HG03108 (cell line): ENCODE results near the gene PLXNA4.

Experiments used
- ATAC-seq: cut with Tn5 transposase; IDR thresholded peaks from one replicate; pipeline ENCODE4 v1.9.1; 2021; ENCODE audit warnings: moderate library complexity; ENCODE audit not compliant: unreplicated experiment

The PLXNA4 gene

DNA sequence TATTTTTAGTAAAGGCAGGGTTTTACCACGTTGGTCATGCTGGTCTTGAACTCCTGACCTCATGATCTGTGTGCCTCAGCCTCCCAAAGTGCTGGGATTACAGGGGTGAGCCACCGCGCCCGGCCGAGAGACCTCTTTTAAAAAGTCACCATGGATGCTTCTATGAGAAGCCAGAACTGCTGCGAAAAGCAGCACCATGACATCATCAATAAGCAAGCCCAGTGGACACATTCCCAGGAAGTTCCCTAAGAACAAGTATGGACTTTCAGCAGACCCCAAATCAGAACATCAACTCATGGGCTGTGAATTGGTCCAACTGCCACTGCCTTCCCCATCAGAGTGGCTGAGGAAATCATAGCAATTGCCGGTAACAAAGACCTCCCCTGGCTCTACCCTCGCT, 93.4 kb downstream of the PLXNA4 start:
- ATAC-seq = no peak

GRCh38 chr7:132480534-132480933, 95.7 kb downstream of the PLXNA4 start:
- no peak for ATAC-seq

DNA sequence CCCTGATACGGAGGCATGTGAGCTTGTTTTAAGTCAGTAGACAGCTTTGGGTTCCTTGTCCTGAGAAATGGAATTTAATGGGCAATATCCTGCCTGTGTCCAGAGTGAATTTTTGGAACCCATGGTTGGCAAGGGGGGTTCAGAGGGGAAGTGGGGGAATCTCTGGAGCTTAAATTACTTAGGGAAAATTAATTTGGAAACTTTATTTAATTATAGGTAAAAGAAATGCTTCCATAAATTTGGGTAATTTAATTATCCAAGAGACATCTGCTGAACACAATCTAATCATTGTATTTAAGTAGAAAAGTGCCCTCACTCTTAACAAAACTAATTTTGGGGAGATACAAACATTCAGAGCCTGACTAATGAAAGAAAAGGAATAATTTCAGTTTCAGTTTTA, 99.7 kb downstream of the PLXNA4 start:
- ATAC-seq = no peak

GRCh38 chr7:132475669-132476116, 100.6 kb downstream of the PLXNA4 start:
- no peak for ATAC-seq

DNA sequence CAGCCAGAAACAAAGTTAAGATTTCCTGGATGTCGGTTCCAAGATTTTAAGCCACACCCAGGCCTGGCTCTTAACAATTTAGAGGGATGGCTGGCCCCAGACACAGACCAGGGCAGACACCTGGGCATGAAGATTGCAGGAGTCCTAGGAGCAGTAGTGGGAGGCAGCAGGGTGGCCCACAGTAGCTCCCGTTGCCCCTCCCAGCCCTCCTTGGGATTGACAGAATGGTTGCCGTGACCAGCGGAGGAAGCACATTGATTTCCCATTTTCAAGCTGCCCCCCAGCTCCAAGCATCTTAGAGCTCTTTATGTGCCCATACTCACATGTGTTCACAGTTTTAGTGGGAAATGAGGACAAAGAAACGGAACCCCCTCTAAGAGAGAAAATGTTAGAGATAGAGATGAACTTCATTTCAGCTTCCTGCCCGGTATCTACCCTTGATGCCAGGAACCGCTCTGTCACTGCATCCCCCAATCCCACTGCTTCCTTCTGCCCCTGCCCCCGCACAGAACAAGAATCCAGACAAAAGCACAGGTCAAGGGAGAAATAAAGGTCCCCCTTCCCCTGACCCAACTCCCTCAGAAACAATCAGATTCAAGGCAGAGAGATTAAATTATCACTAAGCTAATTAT, 101.1 kb downstream of the PLXNA4 start:
- ATAC-seq = no peak

DNA sequence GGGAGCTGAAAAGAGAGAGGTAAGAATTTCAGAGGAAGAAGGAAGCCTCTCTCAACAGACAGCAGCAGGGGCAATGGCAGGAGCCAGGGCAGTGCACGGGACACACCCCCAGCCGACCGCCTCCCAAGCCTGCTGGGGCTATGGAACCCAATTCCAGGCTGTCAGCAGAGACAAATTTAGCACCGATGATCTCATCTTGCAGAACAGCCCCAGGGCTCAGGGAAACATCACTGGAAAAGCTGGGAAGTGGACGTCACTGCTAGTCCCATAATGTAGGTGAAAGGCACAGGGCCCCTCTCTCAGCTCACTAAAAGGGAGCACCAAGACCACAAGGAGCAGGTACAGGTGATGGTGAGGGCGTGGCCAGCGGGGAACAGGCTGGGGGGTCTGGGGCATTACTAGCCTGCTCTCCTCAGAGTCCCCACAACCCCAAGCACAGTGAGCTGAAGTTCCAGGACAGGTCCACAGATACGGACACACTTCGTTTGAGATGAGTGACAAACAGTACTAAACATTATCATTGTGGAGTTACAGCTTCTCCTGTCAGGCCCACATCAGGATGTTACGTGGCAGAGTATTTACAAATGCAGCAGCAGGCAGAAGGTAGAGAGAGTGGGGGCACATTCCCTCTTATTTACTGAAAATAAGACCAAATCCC, 103.7 kb downstream of the PLXNA4 start:
- ATAC-seq = no peak

DNA sequence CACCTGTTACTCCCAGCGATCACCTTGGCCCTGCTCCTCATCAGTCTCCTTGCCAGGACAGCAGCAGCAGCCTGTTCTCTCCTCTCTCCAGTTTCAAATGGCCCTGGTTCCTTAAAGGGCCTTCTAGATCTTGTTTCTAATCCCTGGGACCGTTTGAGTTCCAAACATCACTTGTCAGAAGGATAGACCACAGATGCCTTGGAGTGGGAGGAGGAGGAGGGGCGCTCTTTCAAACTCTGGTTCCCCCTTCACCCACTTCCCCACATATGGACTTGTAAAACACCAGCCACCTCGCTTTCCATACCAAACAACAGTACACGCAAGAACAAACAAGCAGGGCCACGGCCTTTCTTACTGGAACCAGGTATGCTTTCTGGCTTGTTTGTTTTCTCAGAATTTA, 104.8 kb downstream of the PLXNA4 start:
- ATAC-seq = no peak

DNA sequence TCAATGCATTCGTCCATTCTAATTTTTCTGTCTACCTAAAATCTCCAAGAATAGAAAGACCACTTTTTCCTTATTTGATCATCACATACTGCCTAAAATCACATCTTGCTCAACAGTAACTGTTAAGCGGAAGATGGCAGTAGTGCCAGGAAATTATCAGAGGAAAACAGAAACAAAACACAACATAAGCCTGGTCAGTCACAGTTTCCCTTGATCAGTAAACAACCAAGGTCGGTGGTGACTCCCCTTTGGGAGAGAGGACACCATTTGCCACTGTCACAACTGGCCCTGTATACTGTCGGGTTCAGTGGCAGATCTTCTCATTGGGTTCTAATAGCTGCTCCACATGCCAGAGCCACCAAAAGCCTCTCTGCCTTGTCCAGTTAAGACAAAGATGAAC, 106.6 kb downstream of the PLXNA4 start:
- ATAC-seq = no peak

DNA sequence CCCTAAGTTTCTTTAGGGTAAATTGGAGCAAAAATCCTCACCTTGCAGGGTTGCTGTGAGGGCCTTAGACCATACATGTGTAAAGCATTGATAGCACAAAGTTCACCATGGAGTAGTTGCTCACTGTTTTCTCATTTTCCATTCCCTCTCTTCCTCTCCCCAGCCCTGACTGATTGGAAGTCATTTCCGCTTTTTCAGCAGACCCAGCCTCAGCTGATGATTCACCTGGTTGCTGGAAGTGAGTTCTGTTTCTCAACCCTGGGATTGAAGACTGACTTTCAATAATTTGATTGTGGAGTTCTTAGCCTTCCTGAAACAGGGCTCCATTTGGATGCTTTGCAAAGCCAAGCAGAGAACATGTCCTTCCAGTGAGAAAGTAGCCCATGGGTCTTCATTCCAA, 107.0 kb downstream of the PLXNA4 start:
- ATAC-seq = no peak

DNA sequence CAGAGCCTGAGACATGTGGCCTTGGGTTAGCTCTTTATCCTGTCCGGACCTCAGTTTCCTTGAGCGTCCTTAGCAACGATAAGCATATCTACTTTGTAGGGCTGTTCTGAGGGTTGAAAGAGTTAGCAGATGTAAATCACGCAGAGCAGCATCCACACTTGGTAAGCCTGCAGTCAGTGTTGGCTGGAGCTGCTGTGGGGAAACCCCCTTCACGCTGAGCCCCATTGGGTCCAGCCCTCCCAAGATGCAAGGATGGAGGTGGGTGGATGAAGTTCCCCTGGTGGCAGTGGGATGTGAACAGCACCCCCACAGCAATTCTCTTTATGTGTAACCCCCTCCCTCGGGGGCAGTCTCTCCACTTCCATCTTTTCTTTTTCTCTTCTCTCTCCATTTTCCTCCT, 109.9 kb downstream of the PLXNA4 start:
- no peak for ATAC-seq

DNA sequence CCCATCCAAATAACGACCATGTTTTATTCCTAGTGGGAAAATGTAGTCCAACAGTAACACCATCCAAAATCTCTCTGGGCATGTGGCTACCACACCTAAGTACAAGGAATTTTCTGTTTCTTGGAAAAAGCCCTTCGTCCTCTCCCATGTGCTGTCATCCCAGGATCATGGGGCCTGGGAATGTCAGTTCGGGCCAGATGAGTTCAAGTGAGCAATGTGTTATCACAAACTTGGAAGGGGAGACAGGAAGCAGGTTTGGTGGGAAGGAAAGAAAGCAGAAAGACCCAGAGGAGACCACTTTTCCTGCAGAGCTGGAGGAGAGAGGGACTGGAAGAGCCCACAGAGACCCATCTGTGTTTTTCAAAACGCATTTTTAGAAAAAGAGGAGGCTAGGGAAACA, 110.8 kb downstream of the PLXNA4 start:
- ATAC-seq = no peak

GRCh38 chr7:132464740-132465139, 111.5 kb downstream of the PLXNA4 start:
- no peak for ATAC-seq

- ATAC-seq = no peak
Measured at GRCh38 chr7:132463922-132464321, 112.3 kb downstream of the PLXNA4 start.

DNA sequence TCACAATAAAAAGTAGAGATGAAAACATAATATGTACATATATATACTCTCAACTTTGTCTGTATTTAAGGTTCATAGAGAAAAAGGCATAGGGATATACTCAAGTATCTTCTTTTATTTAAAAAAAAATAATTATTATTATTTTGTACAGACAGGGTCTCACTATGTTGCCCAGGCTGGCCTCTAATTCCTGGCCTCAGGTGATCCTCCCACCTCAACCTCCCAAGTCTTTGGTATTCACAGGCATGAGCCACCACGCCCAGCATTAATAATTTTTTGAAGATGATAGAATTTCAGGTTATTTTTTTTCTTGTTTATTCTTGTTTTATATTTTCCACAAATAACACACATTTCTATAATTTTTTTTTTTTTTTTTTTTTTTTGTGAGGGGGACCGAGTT, 113.8 kb downstream of the PLXNA4 start:
- no peak for ATAC-seq

DNA sequence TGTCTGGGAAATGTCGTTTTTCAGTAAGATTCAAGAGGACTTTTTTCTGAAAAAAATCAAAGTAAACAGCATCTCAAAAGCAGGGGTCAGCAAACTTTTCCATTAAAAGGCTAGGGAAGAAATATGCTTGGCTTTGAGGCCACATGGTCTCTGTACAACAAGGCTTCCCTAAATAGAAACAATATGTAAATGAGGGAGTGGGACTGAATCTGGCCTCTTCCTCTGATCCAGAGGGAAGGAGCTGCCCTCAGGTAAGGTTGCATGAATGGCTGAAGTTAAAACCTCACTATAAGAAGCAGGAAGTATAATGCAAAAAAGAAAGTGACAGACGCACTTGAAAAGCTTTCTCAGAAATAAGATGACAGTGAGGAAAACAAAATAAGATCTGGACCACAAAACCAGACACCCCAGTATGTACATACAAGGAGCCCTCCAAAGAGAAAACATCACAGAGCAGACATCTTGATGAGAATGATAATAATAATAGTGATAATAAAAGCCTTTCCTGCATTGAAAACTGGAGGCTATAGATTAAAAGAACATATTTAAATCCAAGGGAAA, 115.2 kb downstream of the PLXNA4 start:
- no peak for ATAC-seq

DNA sequence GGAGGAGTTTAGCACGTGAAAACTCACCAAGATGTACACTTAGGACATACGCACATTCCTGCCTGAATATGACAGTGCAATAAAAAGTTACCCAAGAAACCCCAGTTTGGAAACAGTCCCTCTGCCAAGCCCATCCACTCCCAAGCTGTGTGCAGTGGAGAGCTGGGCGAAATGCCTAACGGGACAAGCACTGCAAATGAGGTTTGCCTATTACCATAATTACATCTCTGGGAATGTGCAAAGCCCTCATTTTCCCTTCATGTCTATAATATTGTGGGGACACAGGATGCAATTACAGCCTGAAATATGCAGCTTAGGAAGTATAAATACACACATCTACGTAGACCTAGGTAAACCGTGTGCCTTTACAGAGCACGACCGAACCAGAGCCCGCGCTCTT, 117.5 kb downstream of the PLXNA4 start:
- ATAC-seq = no peak

GRCh38 chr7:132457658-132458057, 118.6 kb downstream of the PLXNA4 start:
- ATAC-seq = no peak

DNA sequence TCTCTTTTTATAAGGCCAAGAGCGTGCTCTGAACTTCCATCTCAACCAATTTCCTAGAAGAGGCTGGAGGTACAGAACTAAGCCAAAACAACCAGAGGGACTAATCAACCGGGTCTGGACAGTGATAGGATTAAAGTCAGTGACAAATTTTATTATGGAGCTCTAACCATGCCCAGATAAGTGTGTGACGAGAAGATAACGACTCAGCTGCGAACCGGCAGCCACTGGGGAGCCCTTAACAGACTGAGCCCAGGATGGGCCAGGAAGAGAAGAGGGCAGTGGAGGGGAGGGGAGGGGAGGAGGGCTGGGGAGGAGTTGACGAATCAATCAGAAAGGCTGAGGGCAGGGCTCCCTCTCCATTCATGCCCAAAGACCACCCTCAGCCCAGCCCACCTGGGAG, 119.9 kb downstream of the PLXNA4 start:
- no peak for ATAC-seq

- no peak for ATAC-seq
Measured at GRCh38 chr7:132455378-132455777, 120.9 kb downstream of the PLXNA4 start.

- no peak for ATAC-seq
Measured at GRCh38 chr7:132453826-132454225, 122.4 kb downstream of the PLXNA4 start.

GRCh38 chr7:132451161-132451560, 125.1 kb downstream of the PLXNA4 start:
- no peak for ATAC-seq

- ATAC-seq = no peak
Measured at GRCh38 chr7:132450696-132451095, 125.6 kb downstream of the PLXNA4 start.

DNA sequence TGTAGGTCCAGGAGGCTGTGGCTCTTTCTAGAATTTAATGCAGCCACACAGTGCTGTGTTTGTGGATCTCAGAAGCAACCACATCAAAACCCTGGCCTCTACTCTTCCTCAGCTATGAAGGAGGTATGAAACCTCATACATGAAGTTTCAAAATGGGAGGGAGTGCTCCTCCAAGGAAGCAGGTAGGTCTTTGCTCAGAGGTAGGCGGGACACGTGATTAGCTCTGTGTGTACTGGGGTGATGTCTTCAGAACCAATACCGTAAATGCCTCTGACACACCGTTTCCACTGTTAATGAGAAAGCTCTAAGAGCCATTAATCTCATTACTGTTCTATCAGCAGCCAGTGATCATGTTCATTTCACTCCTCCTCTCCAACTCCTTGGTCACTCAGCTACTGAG, 126.1 kb downstream of the PLXNA4 start:
- no peak for ATAC-seq
